Measurements from ENCODE around the gene DGKG. TPM values are rescaled to one million over a fixed set of nuclear protein-coding genes. Genes with fewer than 3 reads are reported as not detected.

The DGKG gene
- polyA plus RNA-seq, 1 of the 3 experiments (the other 2 are of a cell fraction): 0.12 TPM

- no peaks in the 10 kb centered on the region for H3K79me2 ChIP-seq (ENCODE audit: insufficient read depth)
- POLR2A ChIA-PET: no interaction called here
- no peak overlapping the region for H3K27ac ChIP-seq (ENCODE audit: low read depth in 2 of 2, low read length in 1 of 2)
- H4K20me1 ChIP-seq (ENCODE audit: insufficient read depth): no peaks in the 10 kb centered on the region
- H3K36me3 ChIP-seq (replicated peaks in 1 of 2; ENCODE audit: control insufficient read depth in 1 of 2, insufficient read depth in 2 of 2, low read length in 1 of 2): no peaks in the 10 kb centered on the region
- H3K4me2 ChIP-seq: no peak overlapping the region
- CTCF ChIA-PET: interaction anchor here (1.0 kb wide), 1 partner anchor 105 kb away, joined by 3 read pairs; no protein-coding TSS in a partner anchor
- H3K27me3 ChIP-seq (ENCODE audit: insufficient read depth): peaks cover 50% of the 10 kb centered on the region
- no peaks in the 10 kb centered on the region for H3F3A ChIP-seq (replicated peaks; ENCODE audit: insufficient read depth)
- 0% methylated on average over 5 of the region's 27 CpGs for WGBS (ENCODE audit: low lambda C conversion rate)
- DNase-seq: peak; percentile 80
- H3K9me2 ChIP-seq: no peaks in the 10 kb centered on the region
- H3K9ac ChIP-seq: no peak overlapping the region
- TF ChIP-seq CTCF (IDR thresholded peaks at IDR 0.05) (no peak), PBX3 (IDR thresholded peaks at IDR 0.05) (no peak), FOXM1 (IDR thresholded peaks at IDR 0.05; ENCODE audit: low read depth) (no peak), EZH2phosphoT487 (IDR thresholded peaks at IDR 0.05; ENCODE audit: borderline replicate concordance, low read depth) (no peak), FOXJ3 (CRISPR knock-in tag; IDR thresholded peaks at IDR 0.05) (no peak), POLR2AphosphoS5 (IDR thresholded peaks at IDR 0.05; ENCODE audit: low read depth, low read length) (no peak), TAF1 (IDR thresholded peaks at IDR 0.05; ENCODE audit: borderline replicate concordance, low read depth, low read length) (no peak), RFX5 (IDR thresholded peaks at IDR 0.05; ENCODE audit: low read length) (no peak), SIN3A (IDR thresholded peaks at IDR 0.05; ENCODE audit: borderline replicate concordance, low read depth, low read length) (no peak), FOSL2 (IDR thresholded peaks at IDR 0.05; ENCODE audit: borderline replicate concordance, low read depth) (no peak), JUND (IDR thresholded peaks at IDR 0.05) (no peak), TEAD4 (IDR thresholded peaks at IDR 0.05; ENCODE audit: borderline replicate concordance, insufficient read depth) (no peak), ZBTB33 (IDR thresholded peaks at IDR 0.05; ENCODE audit: borderline replicate concordance, low read depth) (no peak), NFIC (IDR thresholded peaks at IDR 0.05; ENCODE audit: borderline replicate concordance) (no peak), RCOR1 (IDR thresholded peaks at IDR 0.05; ENCODE audit: low read length) (no peak), ELF1 (IDR thresholded peaks at IDR 0.05) (no peak), MXI1 (IDR thresholded peaks at IDR 0.05; ENCODE audit: low read depth, low read length) (no peak)
- H2AFZ ChIP-seq (ENCODE audit: low read depth): no peak overlapping the region
- no peaks in the 10 kb centered on the region for H3K9me3 ChIP-seq
- peak overlapping the region in 1 of 2 experiments; percentile 47; a peak in 2 of 4 replicates for H3K4me3 ChIP-seq (ENCODE audit: low read depth in 2 of 2, low read length in 1 of 2)
- H3K4me1 ChIP-seq (ENCODE audit: control insufficient read depth in 1 of 2, insufficient read depth in 2 of 2, low read depth in 1 of 2, low read length in 1 of 2): peaks cover 0 to 14% of the 10 kb centered on the region in 2 experiments; a peak in 1 of 4 replicates
Measured at GRCh38 chr3:186360779-186361178, 1.3 kb downstream of the DGKG start.
